ENCODE measurements around the gene OR1F1.

Gene OR1F1

GRCh38 chr16:3152027-3152276, 36.1 kb upstream of the OR1F1 start:
- Histone ChIP-seq H3K4me3 (ENCODE audit: low read length in 2 of 2) (peak overlapping the region; percentile 75 to 83), H3K27me3 (ENCODE audit: control insufficient read depth in 1 of 2, insufficient read depth in 2 of 2, low read length in 2 of 2) (no peaks in the 10 kb centered on the region), H3K4me1 (ENCODE audit: control insufficient read depth, insufficient read depth, low read length) (peaks cover 21% of the 10 kb centered on the region), H3K9me3 (ENCODE audit: control insufficient read depth in 2 of 2, low read length in 2 of 2) (peaks cover 2 to 8% of the 10 kb centered on the region in 2 donors), H3K27ac (ENCODE audit: low read length) (peak overlapping the region; percentile 41), H3K9ac (ENCODE audit: low read length in 2 of 2) (peak overlapping the region in 1 of 2 donors; percentile 42), H3K36me3 (ENCODE audit: control insufficient read depth in 2 of 2, insufficient read depth in 2 of 2, low read length in 2 of 2) (no peaks in the 10 kb centered on the region)

GRCh38 chr16:3152277-3152990, 35.6 kb upstream of the OR1F1 start:
- peak overlapping the region in 1 of 2 donors; percentile 47 for H3K9ac ChIP-seq (ENCODE audit: low read length in 2 of 2)
- H3K36me3 ChIP-seq (ENCODE audit: control insufficient read depth in 2 of 2, insufficient read depth in 2 of 2, low read length in 2 of 2) = no peaks in the 10 kb centered on the region
- H3K4me1 ChIP-seq (ENCODE audit: control insufficient read depth, insufficient read depth, low read length) = peaks cover 23% of the 10 kb centered on the region
- peaks cover 2 to 8% of the 10 kb centered on the region in 2 donors for H3K9me3 ChIP-seq (ENCODE audit: control insufficient read depth in 2 of 2, low read length in 2 of 2)
- H3K27me3 ChIP-seq (ENCODE audit: control insufficient read depth in 1 of 2, insufficient read depth in 2 of 2, low read length in 2 of 2) = no peaks in the 10 kb centered on the region
- peak overlapping the region; percentile 41 for H3K27ac ChIP-seq (ENCODE audit: low read length)
- peak overlapping the region; percentile 75 to 83 for H3K4me3 ChIP-seq (ENCODE audit: low read length in 2 of 2)

- Histone ChIP-seq H3K27ac (ENCODE audit: low read length) (peak overlapping the region; percentile 41), H3K4me1 (ENCODE audit: control insufficient read depth, insufficient read depth, low read length) (peaks cover 28% of the 10 kb centered on the region), H3K9me3 (ENCODE audit: control insufficient read depth in 2 of 2, low read length in 2 of 2) (peaks cover 2 to 8% of the 10 kb centered on the region in 2 donors), H3K9ac (ENCODE audit: low read length in 2 of 2) (no peak overlapping the region), H3K27me3 (ENCODE audit: control insufficient read depth in 1 of 2, insufficient read depth in 2 of 2, low read length in 2 of 2) (no peaks in the 10 kb centered on the region), H3K4me3 (ENCODE audit: low read length in 2 of 2) (peak overlapping the region in 1 of 2 donors; percentile 83), H3K36me3 (ENCODE audit: control insufficient read depth in 2 of 2, insufficient read depth in 2 of 2, low read length in 2 of 2) (no peaks in the 10 kb centered on the region)
Observed at GRCh38 chr16:3152991-3153368, 35.0 kb upstream of the OR1F1 start.

GRCh38 chr16:3155181-3155580, 32.8 kb upstream of the OR1F1 start:
- peaks cover 2 to 8% of the 10 kb centered on the region in 2 donors for H3K27me3 ChIP-seq (ENCODE audit: control insufficient read depth in 1 of 2, insufficient read depth in 2 of 2, low read length in 2 of 2)
- peaks cover 32% of the 10 kb centered on the region for H3K4me1 ChIP-seq (ENCODE audit: control insufficient read depth, insufficient read depth, low read length)
- H3K27ac ChIP-seq (ENCODE audit: low read length) = no peak overlapping the region
- no peak overlapping the region for H3K4me3 ChIP-seq (ENCODE audit: low read length in 2 of 2)
- H3K36me3 ChIP-seq (ENCODE audit: control insufficient read depth in 2 of 2, insufficient read depth in 2 of 2, low read length in 2 of 2) = no peaks in the 10 kb centered on the region
- H3K9ac ChIP-seq (ENCODE audit: low read length in 2 of 2) = no peak overlapping the region
- H3K9me3 ChIP-seq (ENCODE audit: control insufficient read depth in 2 of 2, low read length in 2 of 2) = peaks cover 2 to 8% of the 10 kb centered on the region in 2 donors

GRCh38 chr16:3155972-3156371, 32.0 kb upstream of the OR1F1 start:
- Histone ChIP-seq H3K36me3 (ENCODE audit: control insufficient read depth in 2 of 2, insufficient read depth in 2 of 2, low read length in 2 of 2) (no peaks in the 10 kb centered on the region), H3K4me1 (ENCODE audit: control insufficient read depth, insufficient read depth, low read length) (peaks cover 28% of the 10 kb centered on the region), H3K4me3 (ENCODE audit: low read length in 2 of 2) (no peak overlapping the region)

GRCh38 chr16:3157229-3158025, 30.6 kb upstream of the OR1F1 start:
- peak overlapping the region; percentile 55 to 81 for H3K4me3 ChIP-seq (ENCODE audit: low read length in 2 of 2)
- H3K4me1 ChIP-seq (ENCODE audit: control insufficient read depth, insufficient read depth, low read length) = peaks cover 26% of the 10 kb centered on the region
- H3K36me3 ChIP-seq (ENCODE audit: control insufficient read depth in 2 of 2, insufficient read depth in 2 of 2, low read length in 2 of 2) = no peaks in the 10 kb centered on the region
- H3K27me3 ChIP-seq (ENCODE audit: control insufficient read depth in 1 of 2, insufficient read depth in 2 of 2, low read length in 2 of 2) = peaks cover 10 to 13% of the 10 kb centered on the region in 2 donors
- H3K9me3 ChIP-seq (ENCODE audit: control insufficient read depth in 2 of 2, low read length in 2 of 2) = peaks cover 2 to 8% of the 10 kb centered on the region in 2 donors
- H3K9ac ChIP-seq (ENCODE audit: low read length in 2 of 2) = peak overlapping the region; percentile 60 to 63
- peak overlapping the region; percentile 55 for H3K27ac ChIP-seq (ENCODE audit: low read length)

More at GRCh38 chr16:3155972-3156371, 32.0 kb upstream of the OR1F1 start:
- Histone ChIP-seq H3K9ac (ENCODE audit: low read length in 2 of 2) (no peak overlapping the region), H3K27ac (ENCODE audit: low read length) (no peak overlapping the region), H3K27me3 (ENCODE audit: control insufficient read depth in 1 of 2, insufficient read depth in 2 of 2, low read length in 2 of 2) (peaks cover 3 to 9% of the 10 kb centered on the region in 2 donors), H3K9me3 (ENCODE audit: control insufficient read depth in 2 of 2, low read length in 2 of 2) (peaks cover 2 to 8% of the 10 kb centered on the region in 2 donors)

- peaks cover 2 to 8% of the 10 kb centered on the region in 2 donors for H3K9me3 ChIP-seq (ENCODE audit: control insufficient read depth in 2 of 2, low read length in 2 of 2)
- H3K27me3 ChIP-seq (ENCODE audit: control insufficient read depth in 1 of 2, insufficient read depth in 2 of 2, low read length in 2 of 2) = peaks cover 10 to 13% of the 10 kb centered on the region in 2 donors
- peaks cover 24% of the 10 kb centered on the region for H3K4me1 ChIP-seq (ENCODE audit: control insufficient read depth, insufficient read depth, low read length)
- H3K27ac ChIP-seq (ENCODE audit: low read length) = peak overlapping the region; percentile 55
- H3K9ac ChIP-seq (ENCODE audit: low read length in 2 of 2) = peak overlapping the region; percentile 60 to 63
- peak overlapping the region; percentile 55 to 81 for H3K4me3 ChIP-seq (ENCODE audit: low read length in 2 of 2)
- no peaks in the 10 kb centered on the region for H3K36me3 ChIP-seq (ENCODE audit: control insufficient read depth in 2 of 2, insufficient read depth in 2 of 2, low read length in 2 of 2)
Observed at GRCh38 chr16:3158026-3158509, 29.9 kb upstream of the OR1F1 start.

- peak overlapping the region; percentile 55 to 81 for H3K4me3 ChIP-seq (ENCODE audit: low read length in 2 of 2)
- peaks cover 12 to 13% of the 10 kb centered on the region in 2 donors for H3K27me3 ChIP-seq (ENCODE audit: control insufficient read depth in 1 of 2, insufficient read depth in 2 of 2, low read length in 2 of 2)
- no peaks in the 10 kb centered on the region for H3K36me3 ChIP-seq (ENCODE audit: control insufficient read depth in 2 of 2, insufficient read depth in 2 of 2, low read length in 2 of 2)
- peak overlapping the region; percentile 63 to 80 for H3K9ac ChIP-seq (ENCODE audit: low read length in 2 of 2)
- peaks cover 2 to 8% of the 10 kb centered on the region in 2 donors for H3K9me3 ChIP-seq (ENCODE audit: control insufficient read depth in 2 of 2, low read length in 2 of 2)
- peak overlapping the region; percentile 67 for H3K27ac ChIP-seq (ENCODE audit: low read length)
- peaks cover 24% of the 10 kb centered on the region for H3K4me1 ChIP-seq (ENCODE audit: control insufficient read depth, insufficient read depth, low read length)
Observed at GRCh38 chr16:3158510-3159314, 29.3 kb upstream of the OR1F1 start.

GRCh38 chr16:3161235-3162018, 26.6 kb upstream of the OR1F1 start:
- H3K4me3 ChIP-seq (ENCODE audit: low read length in 2 of 2) = no peak overlapping the region
- H3K27ac ChIP-seq (ENCODE audit: low read length) = no peak overlapping the region
- H3K27me3 ChIP-seq (ENCODE audit: control insufficient read depth in 1 of 2, insufficient read depth in 2 of 2, low read length in 2 of 2) = peaks cover 12 to 13% of the 10 kb centered on the region in 2 donors
- H3K36me3 ChIP-seq (ENCODE audit: control insufficient read depth in 2 of 2, insufficient read depth in 2 of 2, low read length in 2 of 2) = no peaks in the 10 kb centered on the region
- no peaks in the 10 kb centered on the region for H3K9me3 ChIP-seq (ENCODE audit: control insufficient read depth in 2 of 2, low read length in 2 of 2)
- peaks cover 27% of the 10 kb centered on the region for H3K4me1 ChIP-seq (ENCODE audit: control insufficient read depth, insufficient read depth, low read length)
- H3K9ac ChIP-seq (ENCODE audit: low read length in 2 of 2) = no peak overlapping the region
